Measurements from ENCODE around the gene SMPD2. TPM values are rescaled to one million over a fixed set of nuclear protein-coding genes. Genes with fewer than 3 reads are reported as not detected.

The SMPD2 gene
- total and polyA plus RNA-seq, 9 donors: 4.3 to 6.7 (median 5.4) TPM

GRCh38 chr6:109446072-109446471 lies 5.5 kb downstream of the SMPD2 start:
- H3K4me1 ChIP-seq (ENCODE audit: control insufficient read depth, insufficient read depth, low read length): peaks cover 17% of the 10 kb centered on the region
- DNase-seq: no peak
- H3K27ac ChIP-seq (ENCODE audit: low read length): no peak overlapping the region
- H3K36me3 ChIP-seq (ENCODE audit: control insufficient read depth, insufficient read depth, low read length): peaks cover 71% of the 10 kb centered on the region
- H3K27me3 ChIP-seq (ENCODE audit: control insufficient read depth, insufficient read depth, low read length): no peaks in the 10 kb centered on the region
- H3K9me3 ChIP-seq (replicated peaks; ENCODE audit: control insufficient read depth, low read depth, low read length): no peaks in the 10 kb centered on the region
- no peak overlapping the region for H3K4me3 ChIP-seq (ENCODE audit: low read length)
- 88% methylated on average over 13 of the region's 15 CpGs for WGBS (ENCODE audit: insufficient coverage)

DNA sequence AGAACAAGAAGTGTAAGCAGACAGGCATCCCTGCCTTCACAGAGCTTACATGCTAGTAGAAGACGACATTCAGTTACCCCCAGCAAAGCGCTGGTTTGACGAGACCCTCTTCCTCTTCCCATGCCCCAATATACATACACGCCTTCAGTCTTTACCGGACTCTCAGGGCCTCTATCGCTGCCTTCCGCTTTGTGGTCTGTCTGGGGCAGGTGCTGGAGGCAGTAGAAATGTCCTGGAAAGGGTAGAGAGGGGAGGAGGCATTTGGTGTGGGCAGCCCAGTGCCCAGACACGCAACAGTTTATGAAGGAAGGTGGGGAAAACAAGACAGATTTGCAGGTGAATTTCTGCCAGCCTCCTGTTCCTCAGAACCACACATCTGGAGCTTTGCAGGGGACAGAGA lies 6.0 kb downstream of the SMPD2 start:
- DNase-seq: no peak
- Histone ChIP-seq H3K27ac (ENCODE audit: low read length) (no peak overlapping the region), H3K9me3 (replicated peaks; ENCODE audit: control insufficient read depth, low read depth, low read length) (no peaks in the 10 kb centered on the region), H3K36me3 (ENCODE audit: control insufficient read depth, insufficient read depth, low read length) (peaks cover 75% of the 10 kb centered on the region), H3K27me3 (ENCODE audit: control insufficient read depth, insufficient read depth, low read length) (no peaks in the 10 kb centered on the region), H3K4me1 (ENCODE audit: control insufficient read depth, insufficient read depth, low read length) (peaks cover 13% of the 10 kb centered on the region), H3K4me3 (ENCODE audit: low read length) (no peak overlapping the region)
- 89% methylated on average over 6 of the region's 8 CpGs for WGBS (ENCODE audit: insufficient coverage)

DNA sequence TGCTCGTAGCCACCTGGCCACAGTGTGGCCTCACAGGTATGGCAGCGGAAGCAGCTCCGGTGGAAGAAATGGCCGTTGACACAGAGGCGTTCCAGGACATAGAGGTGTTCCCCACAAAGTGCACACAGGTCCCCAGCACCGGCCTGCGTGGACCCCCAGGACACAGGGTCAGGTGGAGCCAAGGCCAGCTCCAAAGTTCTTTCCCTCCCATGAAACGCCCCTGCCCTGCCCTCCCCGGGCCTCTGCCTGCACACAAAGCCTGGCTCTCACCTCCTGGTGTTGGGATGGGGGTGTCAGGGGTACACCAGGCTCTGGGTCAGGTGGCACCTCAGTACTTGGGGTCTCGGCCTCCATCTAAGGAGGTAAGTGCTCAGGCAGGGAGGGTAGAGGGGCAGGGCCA lies 6.6 kb downstream of the SMPD2 start:
- H3K9me3 ChIP-seq (replicated peaks; ENCODE audit: control insufficient read depth, low read depth, low read length): no peaks in the 10 kb centered on the region
- H3K36me3 ChIP-seq (ENCODE audit: control insufficient read depth, insufficient read depth, low read length): peaks cover 77% of the 10 kb centered on the region
- DNase-seq: no peak
- H3K27ac ChIP-seq (ENCODE audit: low read length): no peak overlapping the region
- no peak overlapping the region for H3K4me3 ChIP-seq (ENCODE audit: low read length)
- 82% methylated on average over 8 of the region's 10 CpGs for WGBS (ENCODE audit: insufficient coverage)
- H3K27me3 ChIP-seq (ENCODE audit: control insufficient read depth, insufficient read depth, low read length): no peaks in the 10 kb centered on the region
- peaks cover 7% of the 10 kb centered on the region for H3K4me1 ChIP-seq (ENCODE audit: control insufficient read depth, insufficient read depth, low read length)

DNA sequence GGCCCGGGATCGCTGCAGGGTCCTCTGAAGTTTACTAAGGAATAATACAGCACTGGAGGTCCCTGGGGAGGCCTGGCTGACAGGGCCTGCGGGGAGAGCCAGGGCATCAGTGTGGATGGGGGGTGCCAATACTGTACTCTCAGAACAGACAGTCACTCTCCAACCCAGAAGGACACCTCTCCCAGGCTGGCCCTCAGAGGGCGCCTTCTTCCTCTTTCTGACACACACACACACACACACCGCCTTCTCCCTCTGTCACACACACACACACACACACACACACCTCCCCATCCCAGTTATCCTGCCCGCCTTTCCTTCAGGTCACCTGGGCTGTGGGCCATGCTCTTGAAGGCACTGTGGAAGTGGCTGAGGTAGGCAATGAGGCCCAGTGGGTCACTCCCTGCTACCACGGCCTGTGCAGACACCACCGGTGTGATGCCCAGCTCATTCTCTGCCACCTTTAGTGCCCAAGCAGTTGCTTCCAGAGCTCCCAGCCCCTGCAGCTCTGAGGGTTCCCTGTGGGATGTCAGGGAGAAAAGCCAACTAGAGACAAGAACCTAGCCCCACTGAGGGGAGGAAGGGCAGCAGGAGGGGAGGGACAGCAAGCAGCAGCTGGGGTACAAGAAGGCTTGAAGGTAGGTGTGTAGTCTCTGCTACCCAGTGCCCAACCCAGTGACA lies 7.5 kb downstream of the SMPD2 start:
- no peaks in the 10 kb centered on the region for H3K9me3 ChIP-seq (replicated peaks; ENCODE audit: control insufficient read depth, low read depth, low read length)
- DNase-seq: no peak
- H3K4me1 ChIP-seq (ENCODE audit: control insufficient read depth, insufficient read depth, low read length): peaks cover 9% of the 10 kb centered on the region
- H3K36me3 ChIP-seq (ENCODE audit: control insufficient read depth, insufficient read depth, low read length): peaks cover 74% of the 10 kb centered on the region
- H3K27ac ChIP-seq (ENCODE audit: low read length): no peak overlapping the region
- WGBS (ENCODE audit: insufficient coverage): 76% methylated on average over 3 of the region's 8 CpGs
- no peak overlapping the region for H3K4me3 ChIP-seq (ENCODE audit: low read length)
- no peaks in the 10 kb centered on the region for H3K27me3 ChIP-seq (ENCODE audit: control insufficient read depth, insufficient read depth, low read length)

- 57% methylated on average over 4 of the region's 7 CpGs for WGBS (ENCODE audit: insufficient coverage)
- peaks cover 73% of the 10 kb centered on the region for H3K36me3 ChIP-seq (ENCODE audit: control insufficient read depth, insufficient read depth, low read length)
- H3K9me3 ChIP-seq (replicated peaks; ENCODE audit: control insufficient read depth, low read depth, low read length): no peaks in the 10 kb centered on the region
- H3K27ac ChIP-seq (ENCODE audit: low read length): no peak overlapping the region
- DNase-seq: no peak
- no peak overlapping the region for H3K4me3 ChIP-seq (ENCODE audit: low read length)
- H3K27me3 ChIP-seq (ENCODE audit: control insufficient read depth, insufficient read depth, low read length): no peaks in the 10 kb centered on the region
- H3K4me1 ChIP-seq (ENCODE audit: control insufficient read depth, insufficient read depth, low read length): peaks cover 15% of the 10 kb centered on the region
Measured at GRCh38 chr6:109448615-109449014, 8.1 kb downstream of the SMPD2 start.

GRCh38 chr6:109449064-109449794 lies 8.7 kb downstream of the SMPD2 start:
- Histone ChIP-seq H3K9me3 (replicated peaks; ENCODE audit: control insufficient read depth, low read depth, low read length) (no peaks in the 10 kb centered on the region), H3K27ac (ENCODE audit: low read length) (no peak overlapping the region), H3K36me3 (ENCODE audit: control insufficient read depth, insufficient read depth, low read length) (peaks cover 66% of the 10 kb centered on the region), H3K27me3 (ENCODE audit: control insufficient read depth, insufficient read depth, low read length) (no peaks in the 10 kb centered on the region), H3K4me3 (ENCODE audit: low read length) (no peak overlapping the region), H3K4me1 (ENCODE audit: control insufficient read depth, insufficient read depth, low read length) (peaks cover 21% of the 10 kb centered on the region)
- no peak for DNase-seq
- 77% methylated on average over 16 of the region's 19 CpGs for WGBS (ENCODE audit: insufficient coverage)

GRCh38 chr6:109449795-109450673 lies 9.5 kb downstream of the SMPD2 start:
- H3K27ac ChIP-seq (ENCODE audit: low read length): no peak overlapping the region
- WGBS (ENCODE audit: insufficient coverage): 88% methylated on average over 16 of the region's 16 CpGs
- peaks cover 58% of the 10 kb centered on the region for H3K36me3 ChIP-seq (ENCODE audit: control insufficient read depth, insufficient read depth, low read length)

GRCh38 chr6:109450801-109451200 lies 10.3 kb downstream of the SMPD2 start:
- Histone ChIP-seq H3K9me3 (replicated peaks; ENCODE audit: control insufficient read depth, low read depth, low read length) (no peaks in the 10 kb centered on the region), H3K36me3 (ENCODE audit: control insufficient read depth, insufficient read depth, low read length) (peaks cover 51% of the 10 kb centered on the region), H3K4me3 (ENCODE audit: low read length) (no peak overlapping the region), H3K4me1 (ENCODE audit: control insufficient read depth, insufficient read depth, low read length) (peaks cover 31% of the 10 kb centered on the region), H3K27ac (ENCODE audit: low read length) (no peak overlapping the region), H3K27me3 (ENCODE audit: control insufficient read depth, insufficient read depth, low read length) (no peaks in the 10 kb centered on the region)
- peak; percentile 21 for DNase-seq
- no CpG with 5 or more reads among the region's 3 CpGs for WGBS (ENCODE audit: insufficient coverage)

More at GRCh38 chr6:109449795-109450673, 9.5 kb downstream of the SMPD2 start:
- DNase-seq: no peak
- H3K4me1 ChIP-seq (ENCODE audit: control insufficient read depth, insufficient read depth, low read length): peaks cover 29% of the 10 kb centered on the region
- no peak overlapping the region for H3K4me3 ChIP-seq (ENCODE audit: low read length)
- H3K9me3 ChIP-seq (replicated peaks; ENCODE audit: control insufficient read depth, low read depth, low read length): no peaks in the 10 kb centered on the region
- no peaks in the 10 kb centered on the region for H3K27me3 ChIP-seq (ENCODE audit: control insufficient read depth, insufficient read depth, low read length)

DNA sequence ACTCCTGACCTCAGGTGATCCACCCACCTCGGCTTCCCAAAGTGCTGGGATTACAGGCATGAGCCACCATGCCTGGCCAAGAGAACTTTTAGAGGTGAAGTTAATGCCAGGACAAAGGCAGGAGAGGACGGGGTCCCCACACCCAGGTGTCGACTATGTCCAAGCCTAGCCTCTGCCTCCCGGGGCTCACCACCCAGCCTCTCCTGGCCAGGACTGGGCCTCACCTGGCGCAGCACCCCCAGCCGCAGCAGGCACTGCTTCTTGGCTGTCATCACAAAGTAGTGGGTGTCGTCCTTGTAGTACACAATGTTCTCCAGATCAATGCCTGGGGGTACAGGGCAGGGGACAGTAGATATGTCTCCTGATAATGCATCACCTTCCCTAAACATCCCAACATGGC lies 10.9 kb downstream of the SMPD2 start:
- no peak overlapping the region for H3K27ac ChIP-seq (ENCODE audit: low read length)
- no peak overlapping the region for H3K4me3 ChIP-seq (ENCODE audit: low read length)
- peaks cover 36% of the 10 kb centered on the region for H3K4me1 ChIP-seq (ENCODE audit: control insufficient read depth, insufficient read depth, low read length)
- no peak for DNase-seq
- peaks cover 45% of the 10 kb centered on the region for H3K36me3 ChIP-seq (ENCODE audit: control insufficient read depth, insufficient read depth, low read length)
- H3K27me3 ChIP-seq (ENCODE audit: control insufficient read depth, insufficient read depth, low read length): no peaks in the 10 kb centered on the region
- H3K9me3 ChIP-seq (replicated peaks; ENCODE audit: control insufficient read depth, low read depth, low read length): no peaks in the 10 kb centered on the region
- 93% methylated on average over 5 of the region's 7 CpGs for WGBS (ENCODE audit: insufficient coverage)

DNA sequence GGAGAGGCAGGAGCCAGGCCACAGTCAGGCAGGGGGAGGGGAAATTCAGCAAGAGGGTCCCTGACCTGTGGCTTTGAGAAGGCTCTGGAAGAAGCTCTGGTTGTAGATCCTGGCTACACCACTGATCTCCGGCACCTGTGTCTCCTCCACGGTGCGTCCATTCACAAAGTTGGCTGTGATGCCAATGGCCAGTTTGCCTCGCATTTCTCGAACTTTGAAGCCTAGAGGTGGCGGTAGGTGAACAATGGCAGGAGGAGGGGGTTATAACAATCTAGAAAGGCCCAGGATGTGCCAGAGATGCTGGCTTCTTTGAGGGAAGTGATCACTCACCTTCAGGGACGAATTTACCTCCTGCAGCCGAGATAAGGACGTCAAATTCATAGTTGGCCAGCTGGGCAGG lies 11.7 kb downstream of the SMPD2 start:
- H3K36me3 ChIP-seq (ENCODE audit: control insufficient read depth, insufficient read depth, low read length): peaks cover 37% of the 10 kb centered on the region
- 88% methylated on average over 9 of the region's 9 CpGs for WGBS (ENCODE audit: insufficient coverage)
- no peak overlapping the region for H3K4me3 ChIP-seq (ENCODE audit: low read length)
- no peaks in the 10 kb centered on the region for H3K27me3 ChIP-seq (ENCODE audit: control insufficient read depth, insufficient read depth, low read length)
- no peak overlapping the region for H3K27ac ChIP-seq (ENCODE audit: low read length)
- H3K4me1 ChIP-seq (ENCODE audit: control insufficient read depth, insufficient read depth, low read length): peaks cover 44% of the 10 kb centered on the region
- no peaks in the 10 kb centered on the region for H3K9me3 ChIP-seq (replicated peaks; ENCODE audit: control insufficient read depth, low read depth, low read length)
- no peak for DNase-seq
